HepG2 (cell line): ENCODE results near the gene NCMAP. TPM values are rescaled to one million over a fixed set of nuclear protein-coding genes. Genes with fewer than 3 reads are reported as not detected.

ENCODE experiments used
- ASH2L ChIP-seq: fragments of 300-600, 200-600 bp; sonication (generic); IDR thresholded peaks from 2 replicates; pipeline ENCODE4 v1.7.0; 2017; ENCODE audit warnings: low read depth, mild to moderate bottlenecking, moderate library complexity, mixed read lengths, low read length; ENCODE audit not compliant: insufficient read length
- CCDC6 ChIP-seq: sonication (generic); formaldehyde crosslinking; IDR thresholded peaks from 2 replicates; pipeline ENCODE4 v1.8.1; 2022; ENCODE audit warnings: mild to moderate bottlenecking, missing genetic modification reagents, moderate library complexity
- HES4 ChIP-seq: sonication (generic); formaldehyde crosslinking; IDR thresholded peaks from 2 replicates; pipeline ENCODE4 v1.9.0; 2021; ENCODE audit warnings: mild to moderate bottlenecking, missing genetic modification reagents, borderline replicate concordance
- MBD4 ChIP-seq: IDR thresholded peaks from 2 replicates; pipeline ENCODE4 v1.6.1; 2012; ENCODE audit warnings: low read length, inconsistent platforms, borderline replicate concordance
- MTA1 ChIP-seq: sonication (generic); formaldehyde crosslinking; IDR thresholded peaks from 2 replicates; pipeline ENCODE4 v1.4.0; 2020; ENCODE audit warnings: missing genetic modification reagents, mild to moderate bottlenecking, borderline replicate concordance
- MYPOP ChIP-seq: sonication (generic); formaldehyde crosslinking; IDR thresholded peaks from 2 replicates; pipeline ENCODE4 v1.8.1; 2023; ENCODE audit warnings: mild to moderate bottlenecking, moderate library complexity, missing genetic modification reagents
- ZBED4 ChIP-seq: sonication (generic); formaldehyde crosslinking; IDR thresholded peaks from 2 replicates; pipeline ENCODE4 v1.4.0; 2020; ENCODE audit warnings: missing genetic modification reagents, borderline replicate concordance
- ZFX ChIP-seq: sonication (generic); formaldehyde crosslinking; IDR thresholded peaks from 2 replicates; pipeline ENCODE4 v1.4.0; 2020; ENCODE audit warnings: mild to moderate bottlenecking, low read depth, missing genetic modification reagents, moderate library complexity
- ZNF12 ChIP-seq: sonication (generic); formaldehyde crosslinking; IDR thresholded peaks from 2 replicates; pipeline ENCODE4 v1.5.0; 2020; ENCODE audit warnings: missing genetic modification reagents
- ZNF207 ChIP-seq: fragments of 450-650 bp; IDR thresholded peaks from 2 replicates; pipeline ENCODE4 v1.6.1; 2016; ENCODE audit warnings: antibody characterized with exemption, borderline replicate concordance
- ZNF335 ChIP-seq: sonication (generic); formaldehyde crosslinking; IDR thresholded peaks from 2 replicates; pipeline ENCODE4 v1.4.0; 2020; ENCODE audit warnings: missing genetic modification reagents
- ZNF512B ChIP-seq: sonication (generic); formaldehyde crosslinking; IDR thresholded peaks from 2 replicates; pipeline ENCODE4 v1.5.1; 2020; ENCODE audit warnings: missing genetic modification reagents, mild to moderate bottlenecking, borderline replicate concordance
- ZNF543 ChIP-seq: sonication (generic); formaldehyde crosslinking; IDR thresholded peaks from 2 replicates; pipeline ENCODE4 v1.4.0; 2020; ENCODE audit warnings: mild to moderate bottlenecking, missing genetic modification reagents
- ZNF556 ChIP-seq: sonication (generic); formaldehyde crosslinking; IDR thresholded peaks from 2 replicates; pipeline ENCODE4 v1.4.0; 2020; ENCODE audit warnings: mild to moderate bottlenecking, missing genetic modification reagents, borderline replicate concordance
- ZNF609 ChIP-seq: sonication (generic); formaldehyde crosslinking; IDR thresholded peaks from 2 replicates; pipeline ENCODE4 v1.4.0; 2020; ENCODE audit warnings: mild to moderate bottlenecking, missing genetic modification reagents, borderline replicate concordance
- ZNF768 ChIP-seq: sonication (generic); formaldehyde crosslinking; IDR thresholded peaks from 2 replicates; pipeline ENCODE4 v1.4.0; 2020; ENCODE audit warnings: missing genetic modification reagents
- polyA plus RNA-seq, 8 experiments: library from polyadenylated mRNA; depleted of rRNA in 3 of 8; stranded (reverse) in 7 of 8; unstranded in 1 of 8; fragments of >200 nt; fragmentation: Illumina TruSeq in 4 of 8; extraction: Trizol in 4 of 8; gene quantifications; 2 replicates each; pipeline versions ENCODE4 v1.2.1 to v1.2.3, GENCODE V29; 2011 to 2016; ENCODE audit warnings: low read depth in 4 of 8, missing spikeins in 1 of 8, mixed read lengths in 1 of 8; ENCODE audit not compliant: insufficient read depth in 1 of 8
- total RNA-seq, 5 experiments: library from RNA; depleted of rRNA; stranded (reverse); fragments of >200 nt; fragmentation: Illumina TruSeq; extraction: Trizol; gene quantifications; 2 replicates each; pipeline ENCODE4 v1.2.3, GENCODE V29; 2016; ENCODE audit warnings: low read depth in 1 of 5

Gene NCMAP
- total and polyA plus RNA-seq, 2 of the 13 experiments (the other 11 are each of a cell fraction or from before 2014, with no cell fraction given) = 2.7 to 20.0 TPM

GRCh38 chr1:24551960-24552571, 3.8 kb upstream of the NCMAP start (continued):
- TF ChIP-seq ZNF609 (CRISPR knock-in tag) = peak; percentile 73; the same call in 1 of the 2 replicates
- TF ChIP-seq ZNF512B (CRISPR knock-in tag) = peak; percentile 45; the same call in 1 of the 2 replicates
- TF ChIP-seq ASH2L = peak; percentile 89
- peak; percentile 92 for TF ChIP-seq ZNF543 (CRISPR knock-in tag)
- no peak; the same call in 1 of the 2 replicates for TF ChIP-seq CCDC6 (CRISPR knock-in tag)
- TF ChIP-seq ZFX (CRISPR knock-in tag) = peak; percentile 91
- TF ChIP-seq ZNF12 = peak; percentile 56; the same call in 1 of the 2 replicates
- peak; percentile 46; the same call in 1 of the 2 replicates for TF ChIP-seq ZBED4 (CRISPR knock-in tag)
- no peak for TF ChIP-seq ZNF768 (CRISPR knock-in tag)
- TF ChIP-seq MBD4 = no peak
- TF ChIP-seq HES4 (CRISPR knock-in tag) = peak; percentile 38; the same call in 1 of the 2 replicates
- no peak for TF ChIP-seq ZNF207
- TF ChIP-seq MTA1 (CRISPR knock-in tag) = peak; percentile 96
- TF ChIP-seq MYPOP (CRISPR knock-in tag) = no peak
- TF ChIP-seq ZNF335 = 0 out of 2 replicates have a peak, but pooled peaks have one; percentile 33
- peak; percentile 79 for TF ChIP-seq ZNF556 (CRISPR knock-in tag)
